Neural progenitor cell (in vitro differentiated cells): ENCODE data around the gene TNFSF8. TPM values are rescaled to one million over a fixed set of nuclear protein-coding genes. Genes with fewer than 3 reads are reported as not detected.

ENCODE experiments used
- DNase-seq: peaks from one replicate; pipeline ENCODE4 v3.0.0-alpha.2; 2016; ENCODE audit warnings: low spot score
- H2AFZ ChIP-seq: fragments of 200-600 bp; sonication (generic); replicated peaks from 2 replicates; pipeline ENCODE4 v1.6.1; 2016; ENCODE audit warnings: antibody characterized with exemption
- H3F3A ChIP-seq: fragments of 200-600 bp; sonication (generic); 2 replicates; pipeline ENCODE4 v1.6.1; 2016; ENCODE audit warnings: antibody characterized with exemption, low read depth
- H3K27ac ChIP-seq: fragments of 200-600 bp; sonication (generic); 2 replicates; pipeline ENCODE4 v1.5.1; 2016; ENCODE audit warnings: mild to moderate bottlenecking
- H3K27me3 ChIP-seq: fragments of 200-600 bp; sonication (generic); 2 replicates; pipeline ENCODE4 v1.6.1; 2016; ENCODE audit warnings: mild to moderate bottlenecking, moderate library complexity
- H3K36me3 ChIP-seq: fragments of 200-600 bp; sonication (generic); 2 replicates; pipeline ENCODE4 v1.5.1; 2016
- H3K4me1 ChIP-seq: fragments of 200-600 bp; sonication (generic); 2 replicates; pipeline ENCODE4 v1.6.1; 2016; ENCODE audit warnings: mixed run types
- H3K4me2 ChIP-seq: fragments of 200-600 bp; sonication (generic); 2 replicates; pipeline ENCODE4 v1.6.1; 2016
- H3K4me3 ChIP-seq: fragments of 200-600 bp; sonication (generic); 2 replicates; pipeline ENCODE4 v1.5.1; 2016
- H3K79me2 ChIP-seq: fragments of 200-600 bp; sonication (generic); 2 replicates; pipeline ENCODE4 v1.6.1; 2016; ENCODE audit warnings: low read depth
- H3K9ac ChIP-seq: fragments of 200-600 bp; sonication (generic); 2 replicates; pipeline ENCODE4 v1.6.1; 2016
- H3K9me3 ChIP-seq: fragments of 200-600 bp; sonication (generic); 2 replicates; pipeline ENCODE4 v1.5.1; 2016; ENCODE audit warnings: low read depth
- H4K20me1 ChIP-seq: fragments of 200-600 bp; sonication (generic); 2 replicates; pipeline ENCODE4 v1.6.1; 2016; ENCODE audit warnings: low read depth
- H3K27ac Mint-ChIP-seq: 3 replicates; pipeline ENCODE4 v1.8.0; 2021; ENCODE audit warnings: mixed read lengths
- H3K27me3 Mint-ChIP-seq: 2 replicates; pipeline ENCODE4 v1.8.0; 2022; ENCODE audit warnings: low read depth, mild to moderate bottlenecking, inconsistent platforms, moderate library complexity, mixed read lengths; ENCODE audit not compliant: insufficient read depth
- H3K36me3 Mint-ChIP-seq: 3 replicates; pipeline ENCODE4 v1.8.0; 2021; ENCODE audit warnings: mixed read lengths
- H3K4me1 Mint-ChIP-seq: 3 replicates; pipeline ENCODE4 v1.8.0; 2021; ENCODE audit warnings: mixed read lengths
- H3K4me3 Mint-ChIP-seq: 3 replicates; pipeline ENCODE4 v1.8.0; 2021; ENCODE audit warnings: mild to moderate bottlenecking, moderate library complexity, mixed read lengths
- H3K9me3 Mint-ChIP-seq: 3 replicates; pipeline ENCODE4 v1.8.0; 2020; ENCODE audit warnings: mixed read lengths
- CTCF ChIP-seq: fragments of 200-600 bp; sonication (generic); IDR thresholded peaks from 2 replicates; pipeline ENCODE4 v1.5.1; 2017; ENCODE audit warnings: antibody characterized with exemption, mild to moderate bottlenecking
- EZH2 ChIP-seq: fragments of 200-600 bp; sonication (generic); IDR thresholded peaks from 2 replicates; pipeline ENCODE4 v1.6.1; 2017; ENCODE audit warnings: antibody characterized with exemption, mild to moderate bottlenecking, moderate library complexity
- EZH2phosphoT487 ChIP-seq: fragments of 200-600 bp; sonication (generic); IDR thresholded peaks from 2 replicates; pipeline ENCODE4 v1.6.1; 2017; ENCODE audit warnings: antibody characterized with exemption
- total RNA-seq: library from RNA; depleted of rRNA; stranded (reverse); fragments of >200 nt; gene quantifications from 2 replicates; pipeline ENCODE4 v1.2.3, GENCODE V29; 2015; ENCODE audit warnings: low replicate concordance

Gene TNFSF8
- total RNA-seq, 1 donor from 2014 or later: not detected

DNA sequence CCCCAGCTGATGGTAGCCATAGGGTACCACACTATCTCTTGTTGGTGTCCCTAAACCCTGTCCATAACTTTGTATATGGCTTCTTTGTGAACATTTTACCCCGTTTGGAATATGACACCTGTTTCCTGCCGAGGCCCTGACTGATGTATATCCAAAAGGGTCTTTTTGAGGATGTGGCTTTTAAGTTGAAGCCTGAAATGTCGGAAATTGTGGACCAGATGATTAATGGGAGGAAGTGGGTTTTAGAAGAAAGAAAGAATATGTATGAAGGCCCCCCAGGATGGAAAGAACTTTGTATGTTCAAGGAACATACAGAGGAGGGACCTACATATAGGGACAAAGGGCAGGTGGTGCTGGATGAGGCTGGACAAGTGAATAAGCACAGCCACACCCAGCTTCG, 16.7 kb upstream of the TNFSF8 start:
- no peaks in the 10 kb centered on the region for H3K9me3 Mint-ChIP-seq
- Histone ChIP-seq H3K4me2 (no peak overlapping the region), H3K4me1 (no peaks in the 10 kb centered on the region), H3K4me3 (no peak overlapping the region), H3K27me3 (peaks cover 55% of the 10 kb centered on the region), H3K9ac (no peak overlapping the region), H3K36me3 (no peaks in the 10 kb centered on the region), H3K27ac (no peak overlapping the region), H2AFZ (no peak overlapping the region), H3K9me3 (no peaks in the 10 kb centered on the region), H3F3A (no peaks in the 10 kb centered on the region), H3K79me2 (no peaks in the 10 kb centered on the region), H4K20me1 (no peaks in the 10 kb centered on the region)
- no peak overlapping the region for H3K27ac Mint-ChIP-seq
- H3K27me3 Mint-ChIP-seq: peaks cover 3% of the 10 kb centered on the region
- no peaks in the 10 kb centered on the region for H3K4me1 Mint-ChIP-seq
- H3K36me3 Mint-ChIP-seq: no peaks in the 10 kb centered on the region
- no peak for DNase-seq
- no peak for TF ChIP-seq CTCF
- TF ChIP-seq EZH2phosphoT487: no peak
- TF ChIP-seq EZH2: no peak
- H3K4me3 Mint-ChIP-seq: no peak overlapping the region

DNA sequence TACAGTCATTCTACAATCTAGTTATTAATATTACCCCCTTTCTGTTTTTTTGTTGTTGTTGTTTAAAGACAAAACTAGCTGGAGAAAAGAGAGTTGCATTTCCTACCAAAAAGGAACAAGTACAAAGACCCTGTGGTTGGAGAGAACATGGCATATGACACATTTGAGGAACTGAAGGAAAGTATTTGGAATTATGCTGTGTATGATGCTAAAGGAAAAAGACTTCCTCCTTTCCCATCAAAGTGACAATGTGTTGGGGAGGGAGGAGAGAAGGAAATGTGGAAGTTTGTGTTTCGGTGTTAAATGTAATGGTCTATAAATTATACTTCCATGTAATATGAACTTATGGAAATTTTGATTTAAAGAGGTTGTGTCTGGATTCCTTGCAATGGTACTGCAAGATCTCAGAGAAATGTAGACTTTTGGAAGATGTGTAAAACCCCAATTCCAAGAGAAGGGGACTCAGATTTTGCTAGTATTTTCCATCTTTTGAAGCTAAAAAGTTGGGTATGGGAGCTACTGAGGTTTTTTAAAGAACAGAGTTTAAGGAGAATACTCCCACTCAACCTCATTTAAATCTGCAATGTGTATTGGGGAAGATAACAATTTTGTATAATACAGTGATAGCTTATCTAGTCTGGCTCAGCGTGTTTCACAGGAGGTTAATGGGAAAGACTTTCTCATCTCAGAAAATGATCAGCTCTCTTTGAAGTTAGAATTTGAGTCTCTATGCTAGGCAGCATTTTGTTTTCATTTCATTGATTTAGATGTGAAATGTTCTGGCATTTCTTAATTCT, 15.4 kb upstream of the TNFSF8 start:
- H4K20me1 ChIP-seq: no peaks in the 10 kb centered on the region
- H3K4me1 Mint-ChIP-seq: no peaks in the 10 kb centered on the region
- no peaks in the 10 kb centered on the region for H3K9me3 ChIP-seq
- peaks cover 3% of the 10 kb centered on the region for H3K27me3 Mint-ChIP-seq
- no peaks in the 10 kb centered on the region for H3K79me2 ChIP-seq
- H3K27me3 ChIP-seq: peaks cover 58% of the 10 kb centered on the region
- TF ChIP-seq EZH2phosphoT487: no peak
- TF ChIP-seq EZH2: no peak
- TF ChIP-seq CTCF: no peak
- no peak overlapping the region for H3K9ac ChIP-seq
- no peaks in the 10 kb centered on the region for H3F3A ChIP-seq
- no peak overlapping the region for H3K4me2 ChIP-seq
- no peak overlapping the region for H3K4me3 Mint-ChIP-seq
- no peaks in the 10 kb centered on the region for H3K36me3 Mint-ChIP-seq
- no peak overlapping the region for H3K4me3 ChIP-seq
- no peak overlapping the region for H2AFZ ChIP-seq
- H3K27ac ChIP-seq: no peak overlapping the region
- no peak overlapping the region for H3K27ac Mint-ChIP-seq
- H3K36me3 ChIP-seq: no peaks in the 10 kb centered on the region
- no peaks in the 10 kb centered on the region for H3K4me1 ChIP-seq
- no peak for DNase-seq
- no peaks in the 10 kb centered on the region for H3K9me3 Mint-ChIP-seq

GRCh38 chr9:114941376-114941775, 11.0 kb upstream of the TNFSF8 start:
- no peak overlapping the region for H3K27ac Mint-ChIP-seq
- no peaks in the 10 kb centered on the region for H3K27me3 Mint-ChIP-seq
- Histone ChIP-seq H3F3A (no peaks in the 10 kb centered on the region), H3K79me2 (no peaks in the 10 kb centered on the region), H3K4me2 (no peak overlapping the region), H3K9me3 (no peaks in the 10 kb centered on the region), H3K9ac (no peak overlapping the region), H3K27ac (no peak overlapping the region), H2AFZ (no peak overlapping the region), H3K27me3 (peaks cover 61% of the 10 kb centered on the region), H4K20me1 (no peaks in the 10 kb centered on the region), H3K4me3 (no peak overlapping the region), H3K36me3 (no peaks in the 10 kb centered on the region), H3K4me1 (no peaks in the 10 kb centered on the region)
- H3K9me3 Mint-ChIP-seq: no peaks in the 10 kb centered on the region
- no peak overlapping the region for H3K4me3 Mint-ChIP-seq
- H3K4me1 Mint-ChIP-seq: no peaks in the 10 kb centered on the region
- DNase-seq: no peak
- TF ChIP-seq EZH2phosphoT487: no peak
- H3K36me3 Mint-ChIP-seq: no peaks in the 10 kb centered on the region
